Measurements from ENCODE around the gene GABRD. TPM values are rescaled to one million over a fixed set of nuclear protein-coding genes. Genes with fewer than 3 reads are reported as not detected.

The GABRD gene
- total RNA-seq, 2 donors from 2014 or later = not detected

- Histone ChIP-seq H3K4me1 (ENCODE audit: control insufficient read depth, insufficient read depth, low read length) (no peaks in the 10 kb centered on the region), H3K36me3 (ENCODE audit: control insufficient read depth, insufficient read depth, low read length) (no peaks in the 10 kb centered on the region), H3K27me3 (ENCODE audit: control insufficient read depth, insufficient read depth, low read length, poor library complexity, severe bottlenecking) (no peaks in the 10 kb centered on the region), H3K9me3 (ENCODE audit: control insufficient read depth, low read length) (no peaks in the 10 kb centered on the region), H3K27ac (ENCODE audit: low read depth, low read length) (no peak overlapping the region), H3K4me3 (ENCODE audit: low read length) (no peak overlapping the region), H3K9ac (ENCODE audit: extremely low read depth, low read length, poor library complexity, severe bottlenecking) (no peak overlapping the region)
- no peak for TF ChIP-seq CTCF (conservative IDR thresholded peaks at IDR 0.05)
- Mint-ChIP-seq H3K27me3 (ENCODE audit: insufficient read depth) (no peaks in the 10 kb centered on the region), H3K4me1 (no peaks in the 10 kb centered on the region), H3K36me3 (ENCODE audit: low read depth) (no peaks in the 10 kb centered on the region), H3K4me3 (no peak overlapping the region), H3K9me3 (no peaks in the 10 kb centered on the region), H3K27ac (no peak overlapping the region)
- no peak for DNase-seq
- 92 to 93% methylated on average over 43 to 46 of the region's 46 CpGs for WGBS, 2 experiments (ENCODE audit: insufficient coverage in 1 of 2, insufficient read length in 1 of 2)
These were observed 8.9 kb downstream of the GABRD start for GRCh38 chr1:2027961-2028583.

- no peak overlapping the region for H3K27ac ChIP-seq (ENCODE audit: low read depth, low read length)
- no peaks in the 10 kb centered on the region for H3K27me3 Mint-ChIP-seq (ENCODE audit: insufficient read depth)
- H3K9ac ChIP-seq (ENCODE audit: extremely low read depth, low read length, poor library complexity, severe bottlenecking) = no peak overlapping the region
- H3K27ac Mint-ChIP-seq = no peak overlapping the region
- no peaks in the 10 kb centered on the region for H3K36me3 Mint-ChIP-seq (ENCODE audit: low read depth)
- no peak overlapping the region for H3K4me3 ChIP-seq (ENCODE audit: low read length)
- no peaks in the 10 kb centered on the region for H3K27me3 ChIP-seq (ENCODE audit: control insufficient read depth, insufficient read depth, low read length, poor library complexity, severe bottlenecking)
- no peak for TF ChIP-seq CTCF (conservative IDR thresholded peaks at IDR 0.05)
- H3K4me1 Mint-ChIP-seq = no peaks in the 10 kb centered on the region
- H3K4me1 ChIP-seq (ENCODE audit: control insufficient read depth, insufficient read depth, low read length) = no peaks in the 10 kb centered on the region
- DNase-seq = no peak
- no peaks in the 10 kb centered on the region for H3K9me3 ChIP-seq (ENCODE audit: control insufficient read depth, low read length)
- no peaks in the 10 kb centered on the region for H3K9me3 Mint-ChIP-seq
- H3K4me3 Mint-ChIP-seq = no peak overlapping the region
- 91 to 96% methylated on average over 19 to 26 of the region's 26 CpGs for WGBS, 2 experiments (ENCODE audit: insufficient coverage in 1 of 2, insufficient read length in 1 of 2)
- no peaks in the 10 kb centered on the region for H3K36me3 ChIP-seq (ENCODE audit: control insufficient read depth, insufficient read depth, low read length)
These were observed 9.9 kb downstream of the GABRD start for GRCh38 chr1:2028870-2029560.

GRCh38 chr1:2029561-2029960 lies 10.4 kb downstream of the GABRD start:
- TF ChIP-seq CTCF (conservative IDR thresholded peaks at IDR 0.05) = no peak

More at GRCh38 chr1:2029561-2029960, 10.4 kb downstream of the GABRD start:
- H3K4me3 ChIP-seq (ENCODE audit: low read length) = no peak overlapping the region
- Mint-ChIP-seq H3K36me3 (ENCODE audit: low read depth) (no peaks in the 10 kb centered on the region), H3K9me3 (no peaks in the 10 kb centered on the region), H3K27ac (no peak overlapping the region), H3K4me3 (no peak overlapping the region), H3K4me1 (no peaks in the 10 kb centered on the region), H3K27me3 (ENCODE audit: insufficient read depth) (no peaks in the 10 kb centered on the region)
- no peaks in the 10 kb centered on the region for H3K36me3 ChIP-seq (ENCODE audit: control insufficient read depth, insufficient read depth, low read length)
- no peak for DNase-seq
- H3K9me3 ChIP-seq (ENCODE audit: control insufficient read depth, low read length) = no peaks in the 10 kb centered on the region
- WGBS, 2 experiments (ENCODE audit: insufficient coverage in 1 of 2, insufficient read length in 1 of 2) = 93 to 98% methylated on average over 14 to 15 of the region's 15 CpGs
- no peak overlapping the region for H3K9ac ChIP-seq (ENCODE audit: extremely low read depth, low read length, poor library complexity, severe bottlenecking)
- no peaks in the 10 kb centered on the region for H3K27me3 ChIP-seq (ENCODE audit: control insufficient read depth, insufficient read depth, low read length, poor library complexity, severe bottlenecking)
- H3K27ac ChIP-seq (ENCODE audit: low read depth, low read length) = no peak overlapping the region
- no peaks in the 10 kb centered on the region for H3K4me1 ChIP-seq (ENCODE audit: control insufficient read depth, insufficient read depth, low read length)

All from endodermal cell (in vitro differentiated cells).